Left lung (tissue), 10 donors: ENCODE results near the gene RFTN1. TPM values are rescaled to one million over a fixed set of nuclear protein-coding genes. Genes with fewer than 3 reads are reported as not detected.

Experiments
- ATAC-seq: fragments of 200-7000 bp; cut with Tn5 transposase; one replicate; pipeline ENCODE4 v1.9.1; 2020; ENCODE audit warnings: moderate library complexity
- DNase-seq, 4 donors: peaks; one replicate each; pipeline ENCODE4 v3.0.0-alpha.2; 2013 to 2020
- H3K27ac ChIP-seq, 2 donors: fragments of 200-600 bp; sonication (generic) in 1 of 2; one replicate each; pipeline versions ENCODE4 v1.5.0 to v1.8.0; 2020 to 2021
- H3K27me3 ChIP-seq, 2 donors: fragments of 200-600 bp; sonication (generic) in 1 of 2; one replicate each; pipeline versions ENCODE4 v1.5.0 to v1.8.0; 2020 to 2021
- H3K36me3 ChIP-seq, 2 donors: fragments of 200-600 bp; sonication (generic) in 1 of 2; one replicate each; pipeline versions ENCODE4 v1.5.0 to v1.8.0; 2020 to 2021
- H3K4me1 ChIP-seq, 2 donors: fragments of 200-600 bp; one replicate each; pipeline ENCODE4 v1.8.0; 2021
- H3K4me3 ChIP-seq, 2 donors: fragments of 200-600 bp; sonication (generic) in 1 of 2; one replicate each; pipeline versions ENCODE4 v1.5.0 to v1.8.0; 2020 to 2021; ENCODE audit warnings: mild to moderate bottlenecking in 1 of 2
- H3K9me3 ChIP-seq, 2 donors: fragments of 200-600 bp; sonication (generic) in 1 of 2; one replicate each; pipeline versions ENCODE4 v1.5.0 to v1.8.0; 2020 to 2021
- intact Hi-C, 2 donors: fragments of 100-400 bp; cut with DNase I; formaldehyde crosslinking; loops; one replicate each; pipeline versions ENCODE4 v1.11.2 to v1.14.2; 2022
- polyA plus RNA-seq, 6 donors: library from polyadenylated mRNA; unstranded; fragments of 120-200 nt; gene quantifications; one replicate each; pipeline ENCODE4 v1.2.1, GENCODE V29; 2013; ENCODE audit not compliant: insufficient read length in 6 of 6
- total RNA-seq, 2 donors: library from RNA; stranded (reverse); fragmentation: NEBNext Ultra II Directional; extraction: Animal tissue kit (Norgen Biotek cat#: 25700); gene quantifications; one replicate each; pipeline ENCODE4 v1.2.1, GENCODE V29; 2021
- TF ChIP-seq, protein P1 (sequence below), 2 donors: fragments of 200-600 bp; sonication (generic) in 1 of 2; IDR thresholded peaks; one replicate each; pipeline versions ENCODE4 v1.5.0 to v1.8.0; 2021; ENCODE audit warnings: antibody characterized with exemption in 2 of 2
- donor health status: DM: no; HTN: yes; CAD: no.
- donor health status: DM: no; HTN: no; CAD: no.

Gene RFTN1
- total and polyA plus RNA-seq, 8 donors, result 47.2 to 85.1 (median 67.6) TPM

- DNase-seq (no peak), ATAC-seq (no peak)
- no peaks in the 10 kb centered on the region for H3K27me3 ChIP-seq
- TF ChIP-seq, protein P1, sequence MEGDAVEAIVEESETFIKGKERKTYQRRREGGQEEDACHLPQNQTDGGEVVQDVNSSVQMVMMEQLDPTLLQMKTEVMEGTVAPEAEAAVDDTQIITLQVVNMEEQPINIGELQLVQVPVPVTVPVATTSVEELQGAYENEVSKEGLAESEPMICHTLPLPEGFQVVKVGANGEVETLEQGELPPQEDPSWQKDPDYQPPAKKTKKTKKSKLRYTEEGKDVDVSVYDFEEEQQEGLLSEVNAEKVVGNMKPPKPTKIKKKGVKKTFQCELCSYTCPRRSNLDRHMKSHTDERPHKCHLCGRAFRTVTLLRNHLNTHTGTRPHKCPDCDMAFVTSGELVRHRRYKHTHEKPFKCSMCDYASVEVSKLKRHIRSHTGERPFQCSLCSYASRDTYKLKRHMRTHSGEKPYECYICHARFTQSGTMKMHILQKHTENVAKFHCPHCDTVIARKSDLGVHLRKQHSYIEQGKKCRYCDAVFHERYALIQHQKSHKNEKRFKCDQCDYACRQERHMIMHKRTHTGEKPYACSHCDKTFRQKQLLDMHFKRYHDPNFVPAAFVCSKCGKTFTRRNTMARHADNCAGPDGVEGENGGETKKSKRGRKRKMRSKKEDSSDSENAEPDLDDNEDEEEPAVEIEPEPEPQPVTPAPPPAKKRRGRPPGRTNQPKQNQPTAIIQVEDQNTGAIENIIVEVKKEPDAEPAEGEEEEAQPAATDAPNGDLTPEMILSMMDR (IDR thresholded peaks at IDR 0.05), result no peak
- no peaks in the 10 kb centered on the region for H3K9me3 ChIP-seq
- no peak overlapping the region for H3K27ac ChIP-seq
- H3K36me3 ChIP-seq, result no peaks in the 10 kb centered on the region
- H3K4me1 ChIP-seq, result peaks cover 20 to 33% of the 10 kb centered on the region in 2 donors
- intact Hi-C loops, result no loop called here
- H3K4me3 ChIP-seq, result no peak overlapping the region
These were observed 35.0 kb downstream of the RFTN1 start for GRCh38 chr3:16478516-16478915.

- intact Hi-C loops, result no loop called here
- ATAC-seq (no peak), DNase-seq (no peak)
- H3K36me3 ChIP-seq, result no peaks in the 10 kb centered on the region
- peaks cover 13 to 24% of the 10 kb centered on the region in 2 donors for H3K4me1 ChIP-seq
- TF ChIP-seq, protein P1 (IDR thresholded peaks at IDR 0.05), result no peak
- H3K27me3 ChIP-seq, result no peaks in the 10 kb centered on the region
- no peak overlapping the region for H3K27ac ChIP-seq
- no peaks in the 10 kb centered on the region for H3K9me3 ChIP-seq
- H3K4me3 ChIP-seq, result no peak overlapping the region
These were observed 36.0 kb downstream of the RFTN1 start for GRCh38 chr3:16477521-16477920.

DNA sequence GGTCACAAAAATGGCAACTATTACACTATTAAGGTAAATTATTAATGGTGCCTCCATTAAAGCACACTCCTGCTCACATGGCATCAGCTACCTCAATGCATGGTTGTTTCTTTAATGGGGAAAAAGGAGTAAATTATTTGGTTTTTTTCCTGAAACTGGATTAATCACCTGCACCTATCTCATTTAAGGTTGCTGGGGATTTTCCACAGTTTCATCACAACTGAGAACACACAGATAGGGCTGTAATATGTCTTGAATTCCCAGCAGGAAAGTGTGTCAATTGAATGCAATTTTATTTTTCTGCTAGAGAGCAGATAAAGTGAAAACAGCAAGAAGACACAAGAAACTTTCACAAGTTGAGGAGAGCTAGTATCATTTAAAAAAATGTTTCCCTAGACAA, 36.4 kb downstream of the RFTN1 start:
- no peaks in the 10 kb centered on the region for H3K27me3 ChIP-seq
- H3K9me3 ChIP-seq, result no peaks in the 10 kb centered on the region
- no peak overlapping the region for H3K4me3 ChIP-seq
- DNase-seq (no peak), ATAC-seq (no peak)
- H3K27ac ChIP-seq, result no peak overlapping the region
- H3K36me3 ChIP-seq, result no peaks in the 10 kb centered on the region
- intact Hi-C loops, result no loop called here
- H3K4me1 ChIP-seq, result peaks cover 10 to 19% of the 10 kb centered on the region in 2 donors
- TF ChIP-seq, protein P1 (IDR thresholded peaks at IDR 0.05), result no peak

- DNase-seq, result peak in 1 of 4 donors; percentile 50
- Histone ChIP-seq H3K9me3 (no peaks in the 10 kb centered on the region), H3K36me3 (peaks cover 0 to 3% of the 10 kb centered on the region in 2 donors), H3K4me3 (no peak overlapping the region), H3K27ac (no peak overlapping the region), H3K4me1 (peaks cover 5 to 15% of the 10 kb centered on the region in 2 donors), H3K27me3 (no peaks in the 10 kb centered on the region)
- no peak for ATAC-seq
- intact Hi-C loops, result no loop called here
- TF ChIP-seq, protein P1 (IDR thresholded peaks at IDR 0.05), result no peak
These were observed 36.9 kb downstream of the RFTN1 start for GRCh38 chr3:16476636-16477035.

DNA sequence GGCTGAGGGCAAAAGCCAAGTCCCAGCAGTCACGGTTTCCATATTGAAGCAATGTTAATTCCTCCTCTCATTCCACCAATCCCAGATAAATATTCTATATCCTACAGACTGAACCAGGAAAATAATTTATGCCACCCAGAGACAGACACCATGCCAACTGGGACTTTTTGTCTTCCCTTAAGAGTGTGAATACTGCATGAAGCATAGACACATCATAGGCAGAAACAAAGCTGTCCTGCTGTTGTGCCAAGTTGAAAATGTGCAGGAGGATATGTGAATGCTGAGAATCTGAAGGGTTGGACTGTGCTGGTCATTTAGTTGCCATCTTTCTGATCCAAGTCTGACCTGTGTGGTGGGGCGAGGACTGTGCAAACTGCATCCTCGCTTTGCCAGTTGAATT, 37.7 kb downstream of the RFTN1 start:
- intact Hi-C loops, result no loop called here
- DNase-seq, result no peak
- TF ChIP-seq, protein P1 (IDR thresholded peaks at IDR 0.05), result no peak
- Histone ChIP-seq H3K27ac (no peak overlapping the region), H3K27me3 (no peaks in the 10 kb centered on the region), H3K4me3 (no peak overlapping the region), H3K9me3 (peaks cover 0 to 5% of the 10 kb centered on the region in 2 donors), H3K36me3 (peaks cover 0 to 8% of the 10 kb centered on the region in 2 donors), H3K4me1 (peaks cover 5 to 8% of the 10 kb centered on the region in 2 donors)
- no peak for ATAC-seq
